Vagina (tissue), 2 donors: ENCODE data around the gene RNU6-9. TPM values are rescaled to one million over a fixed set of nuclear protein-coding genes. Genes with fewer than 3 reads are reported as not detected.

Source experiments
- DNase-seq, 2 donors: peaks; one replicate each; pipeline ENCODE4 v3.0.0-alpha.2; 2017; ENCODE audit errors: extremely low spot score in 2 of 2
- H3K27ac ChIP-seq: fragments of 200-600 bp; sonication (generic); one replicate; pipeline ENCODE4 v1.5.1; 2019
- H3K27me3 ChIP-seq: fragments of 200-600 bp; sonication (generic); one replicate; pipeline ENCODE4 v1.5.1; 2019
- H3K36me3 ChIP-seq, 2 donors: fragments of 200-600 bp; sonication (generic); one replicate each; pipeline ENCODE4 v1.5.1; 2017 to 2019
- H3K4me1 ChIP-seq: fragments of 200-600 bp; sonication (generic); one replicate; pipeline ENCODE4 v1.5.1; 2019
- H3K4me3 ChIP-seq, 2 donors: fragments of 200-600 bp; sonication (generic); 1 replicate in 1 of 2; 2 replicates in 1 of 2; pipeline ENCODE4 v1.5.1; 2016 to 2019
- H3K9me3 ChIP-seq: fragments of 200-600 bp; sonication (generic); one replicate; pipeline ENCODE4 v1.5.1; 2019
- POLR2A ChIP-seq, 2 donors: fragments of 450-650 bp; IDR thresholded peaks; one replicate each; pipeline ENCODE4 v1.6.1; 2017; ENCODE audit warnings: antibody characterized with exemption in 2 of 2, mild to moderate bottlenecking in 2 of 2, moderate library complexity in 2 of 2
- POLR2AphosphoS5 ChIP-seq, 2 donors: sonication (generic); formaldehyde crosslinking; IDR thresholded peaks; one replicate each; pipeline ENCODE4 v1.9.0; 2017; ENCODE audit warnings: antibody characterized with exemption in 2 of 2, mild to moderate bottlenecking in 2 of 2, low read depth in 1 of 2; ENCODE audit not compliant: insufficient read depth in 1 of 2
- intact Hi-C: fragments of 100-400 bp; cut with DNase I; formaldehyde crosslinking; loops from one replicate; pipeline ENCODE4 v1.15.1; 2023
- total RNA-seq: library from RNA; depleted of rRNA; stranded (reverse); fragments of >200 nt; gene quantifications from one replicate; pipeline ENCODE4 v1.2.3, GENCODE V29; 2016
- TF ChIP-seq, protein P1 (sequence below), 3 experiments: fragments of 450-650 bp in 2 of 3; fragments of 200-600 bp in 1 of 3; sonication (generic) in 1 of 3; IDR thresholded peaks; one replicate each; pipeline ENCODE4 v1.5.1; 2017 to 2019; ENCODE audit warnings: antibody characterized with exemption in 3 of 3, mild to moderate bottlenecking in 2 of 3, moderate library complexity in 2 of 3

Gene RNU6-9
- total RNA-seq, 1 donor from 2014 or later, result not detected

DNA sequence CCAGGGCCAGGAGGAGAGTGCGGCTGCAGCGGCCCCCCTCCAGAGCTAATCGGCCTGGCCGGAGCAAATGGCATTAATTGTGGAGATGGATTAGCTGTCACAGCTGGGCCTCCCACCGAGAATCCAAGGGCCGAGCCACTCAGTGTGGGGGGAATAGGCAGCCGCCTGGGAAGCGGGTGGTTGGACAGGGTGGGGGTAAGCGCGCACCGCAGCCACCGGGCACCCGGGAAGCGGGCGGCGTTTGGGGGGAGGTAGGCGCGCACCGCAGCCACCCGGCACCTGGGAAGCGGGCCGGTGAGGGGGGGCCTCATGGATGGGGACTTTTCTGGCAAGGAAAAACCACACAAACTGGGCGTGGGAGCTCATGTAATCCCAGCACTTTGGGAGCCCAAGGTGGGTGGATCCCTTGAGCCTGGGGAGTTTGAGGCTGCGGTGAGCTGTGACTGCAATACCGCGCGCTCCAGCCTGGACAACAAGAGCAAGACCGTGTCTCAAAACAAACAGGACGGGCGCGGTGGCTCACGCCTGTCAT is 10.0 kb downstream of the RNU6-9 start:
- TF ChIP-seq, protein P1, sequence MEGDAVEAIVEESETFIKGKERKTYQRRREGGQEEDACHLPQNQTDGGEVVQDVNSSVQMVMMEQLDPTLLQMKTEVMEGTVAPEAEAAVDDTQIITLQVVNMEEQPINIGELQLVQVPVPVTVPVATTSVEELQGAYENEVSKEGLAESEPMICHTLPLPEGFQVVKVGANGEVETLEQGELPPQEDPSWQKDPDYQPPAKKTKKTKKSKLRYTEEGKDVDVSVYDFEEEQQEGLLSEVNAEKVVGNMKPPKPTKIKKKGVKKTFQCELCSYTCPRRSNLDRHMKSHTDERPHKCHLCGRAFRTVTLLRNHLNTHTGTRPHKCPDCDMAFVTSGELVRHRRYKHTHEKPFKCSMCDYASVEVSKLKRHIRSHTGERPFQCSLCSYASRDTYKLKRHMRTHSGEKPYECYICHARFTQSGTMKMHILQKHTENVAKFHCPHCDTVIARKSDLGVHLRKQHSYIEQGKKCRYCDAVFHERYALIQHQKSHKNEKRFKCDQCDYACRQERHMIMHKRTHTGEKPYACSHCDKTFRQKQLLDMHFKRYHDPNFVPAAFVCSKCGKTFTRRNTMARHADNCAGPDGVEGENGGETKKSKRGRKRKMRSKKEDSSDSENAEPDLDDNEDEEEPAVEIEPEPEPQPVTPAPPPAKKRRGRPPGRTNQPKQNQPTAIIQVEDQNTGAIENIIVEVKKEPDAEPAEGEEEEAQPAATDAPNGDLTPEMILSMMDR (IDR thresholded peaks at IDR 0.05), result no peak
- TF ChIP-seq POLR2AphosphoS5 (IDR thresholded peaks at IDR 0.05; ENCODE audit: insufficient read depth in 1 of 2, low read depth in 1 of 2), result no peak
- no peak for TF ChIP-seq POLR2A (IDR thresholded peaks at IDR 0.05)
- Histone ChIP-seq H3K36me3 (peaks cover 0 to 17% of the 10 kb centered on the region in 2 donors), H3K9me3 (no peaks in the 10 kb centered on the region), H3K27ac (no peak overlapping the region), H3K4me1 (peaks cover 10% of the 10 kb centered on the region), H3K4me3 (no peak overlapping the region), H3K27me3 (no peaks in the 10 kb centered on the region)
- intact Hi-C loops, result no loop called here
- DNase-seq, result no peak

DNA sequence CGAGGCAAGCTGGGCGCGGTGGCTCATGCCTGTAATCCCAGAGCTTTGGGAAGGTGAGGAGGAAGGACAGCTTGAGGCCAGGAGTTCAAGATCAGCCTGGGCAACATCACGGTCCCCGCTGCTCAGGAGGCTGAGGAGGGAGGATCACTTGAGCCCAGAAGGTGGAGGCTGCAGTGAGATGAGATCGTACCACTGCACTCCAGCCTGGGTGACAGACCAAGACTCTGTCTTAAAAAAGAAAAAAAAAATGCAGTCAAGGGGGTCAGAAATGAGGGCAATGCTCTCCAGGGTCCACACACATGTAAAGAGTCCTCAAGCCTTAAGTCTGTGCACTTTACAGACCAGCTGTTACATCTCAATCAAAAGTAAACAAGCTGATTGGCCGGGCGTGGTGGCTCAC is 11.3 kb downstream of the RNU6-9 start:
- Histone ChIP-seq H3K36me3 (peaks cover 0 to 6% of the 10 kb centered on the region in 2 donors), H3K27me3 (no peaks in the 10 kb centered on the region), H3K4me3 (no peak overlapping the region), H3K9me3 (no peaks in the 10 kb centered on the region), H3K27ac (no peak overlapping the region), H3K4me1 (peaks cover 22% of the 10 kb centered on the region)
- intact Hi-C loops, result no loop called here
- no peak for DNase-seq
- TF ChIP-seq, protein P1 (IDR thresholded peaks at IDR 0.05), result no peak
- TF ChIP-seq POLR2A (IDR thresholded peaks at IDR 0.05), result no peak
- TF ChIP-seq POLR2AphosphoS5 (IDR thresholded peaks at IDR 0.05; ENCODE audit: insufficient read depth in 1 of 2, low read depth in 1 of 2), result no peak

DNA sequence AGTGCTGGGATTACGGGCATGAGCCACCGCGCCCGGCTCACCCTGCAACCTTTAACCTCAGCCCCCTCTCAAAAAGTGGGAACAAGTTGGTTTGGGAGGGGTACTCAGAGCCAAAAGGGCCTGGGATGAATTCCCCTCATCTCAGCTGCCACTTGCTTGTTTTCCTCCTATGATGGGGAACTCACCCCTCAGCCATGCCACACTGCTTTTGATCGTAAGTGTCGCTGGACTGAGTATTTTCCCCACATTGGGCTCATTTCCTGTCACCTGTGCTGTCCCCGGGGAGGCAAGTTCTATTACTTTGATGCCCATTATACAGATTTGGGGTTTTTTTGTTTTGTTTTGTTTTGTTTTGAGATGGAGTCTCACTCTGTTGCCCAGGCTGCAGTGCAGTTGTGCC is 13.2 kb downstream of the RNU6-9 start:
- intact Hi-C loops, result no loop called here
- Histone ChIP-seq H3K27me3 (no peaks in the 10 kb centered on the region), H3K36me3 (no peaks in the 10 kb centered on the region), H3K4me1 (peaks cover 26% of the 10 kb centered on the region), H3K4me3 (no peak overlapping the region), H3K9me3 (no peaks in the 10 kb centered on the region), H3K27ac (no peak overlapping the region)
- DNase-seq, result no peak
- TF ChIP-seq, protein P1 (IDR thresholded peaks at IDR 0.05), result no peak

DNA sequence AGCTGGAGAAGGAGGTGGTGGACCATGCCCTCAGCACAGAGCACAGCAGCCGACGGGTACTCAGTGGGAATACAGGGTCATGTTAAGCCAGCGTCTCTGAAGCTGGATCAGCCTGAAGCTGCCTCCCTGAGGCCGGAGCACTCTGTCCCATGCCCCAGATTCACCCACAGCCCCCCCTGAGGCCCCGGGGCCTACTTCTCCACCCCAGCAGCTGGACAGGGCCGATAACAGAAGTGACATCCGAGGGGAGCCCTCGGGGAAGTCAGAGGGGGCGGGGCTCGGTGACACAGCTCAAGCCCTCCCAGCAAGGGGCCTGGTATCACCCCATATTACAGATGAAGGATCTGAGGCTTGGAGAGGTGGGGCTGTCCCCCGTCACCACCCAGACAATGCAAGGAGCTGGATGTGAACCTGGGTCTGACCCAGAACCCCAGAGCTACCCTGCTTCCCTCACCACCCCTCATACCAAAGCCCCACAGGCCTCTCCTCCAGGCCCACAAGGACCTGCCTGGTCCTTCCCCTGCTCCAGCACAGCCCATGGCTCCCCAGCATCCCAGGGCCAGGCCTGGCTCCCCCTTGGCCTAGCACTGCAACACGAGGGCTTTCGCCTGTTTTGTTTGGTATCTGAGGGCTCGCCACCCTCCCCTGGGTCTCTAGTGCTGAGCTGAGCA is 14.0 kb downstream of the RNU6-9 start:
- Histone ChIP-seq H3K27me3 (no peaks in the 10 kb centered on the region), H3K27ac (no peak overlapping the region), H3K9me3 (no peaks in the 10 kb centered on the region), H3K4me1 (peaks cover 26% of the 10 kb centered on the region), H3K4me3 (no peak overlapping the region), H3K36me3 (no peaks in the 10 kb centered on the region)
- TF ChIP-seq POLR2A (IDR thresholded peaks at IDR 0.05) (no peak), POLR2AphosphoS5 (IDR thresholded peaks at IDR 0.05; ENCODE audit: insufficient read depth in 1 of 2, low read depth in 1 of 2) (no peak)
- TF ChIP-seq, protein P1 (IDR thresholded peaks at IDR 0.05), result no peak
- no peak for DNase-seq
- intact Hi-C loops, result no loop called here
